GOT3 (cell line): ENCODE results near the gene PAM16.

Source experiments
- DNase-seq: peaks from one replicate; lab custom pipeline; 2025; ENCODE audit warnings: mixed read lengths; lab: John Stamatoyannopoulos, UW

PAM16 gene

GRCh38 chr16:4319454-4320421 lies 31.4 kb downstream of the PAM16 start:
- DNase-seq = no peak

DNA sequence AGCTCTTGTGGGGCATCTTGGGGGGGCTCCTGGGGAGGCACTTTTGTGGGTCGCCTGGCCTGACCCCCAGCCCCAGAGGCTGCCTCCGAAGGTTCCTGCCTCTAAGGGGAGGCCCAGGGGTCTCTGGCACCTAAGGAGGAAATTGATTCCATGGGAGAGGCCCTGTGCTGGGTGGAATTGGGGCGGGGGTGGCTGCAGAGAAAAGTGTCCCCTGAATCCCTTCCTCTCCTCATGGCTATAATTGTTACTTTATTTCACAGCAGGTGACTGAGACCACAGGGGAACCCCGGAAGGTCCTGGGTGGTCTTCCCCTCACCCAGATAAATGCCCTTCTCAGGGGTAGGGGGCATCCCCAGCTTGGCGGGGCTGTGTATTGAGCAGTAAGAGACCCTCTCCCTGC lies 32.2 kb downstream of the PAM16 start:
- DNase-seq = no peak

- no peak for DNase-seq
Measured at GRCh38 chr16:4318451-4318910, 32.6 kb downstream of the PAM16 start.

DNA sequence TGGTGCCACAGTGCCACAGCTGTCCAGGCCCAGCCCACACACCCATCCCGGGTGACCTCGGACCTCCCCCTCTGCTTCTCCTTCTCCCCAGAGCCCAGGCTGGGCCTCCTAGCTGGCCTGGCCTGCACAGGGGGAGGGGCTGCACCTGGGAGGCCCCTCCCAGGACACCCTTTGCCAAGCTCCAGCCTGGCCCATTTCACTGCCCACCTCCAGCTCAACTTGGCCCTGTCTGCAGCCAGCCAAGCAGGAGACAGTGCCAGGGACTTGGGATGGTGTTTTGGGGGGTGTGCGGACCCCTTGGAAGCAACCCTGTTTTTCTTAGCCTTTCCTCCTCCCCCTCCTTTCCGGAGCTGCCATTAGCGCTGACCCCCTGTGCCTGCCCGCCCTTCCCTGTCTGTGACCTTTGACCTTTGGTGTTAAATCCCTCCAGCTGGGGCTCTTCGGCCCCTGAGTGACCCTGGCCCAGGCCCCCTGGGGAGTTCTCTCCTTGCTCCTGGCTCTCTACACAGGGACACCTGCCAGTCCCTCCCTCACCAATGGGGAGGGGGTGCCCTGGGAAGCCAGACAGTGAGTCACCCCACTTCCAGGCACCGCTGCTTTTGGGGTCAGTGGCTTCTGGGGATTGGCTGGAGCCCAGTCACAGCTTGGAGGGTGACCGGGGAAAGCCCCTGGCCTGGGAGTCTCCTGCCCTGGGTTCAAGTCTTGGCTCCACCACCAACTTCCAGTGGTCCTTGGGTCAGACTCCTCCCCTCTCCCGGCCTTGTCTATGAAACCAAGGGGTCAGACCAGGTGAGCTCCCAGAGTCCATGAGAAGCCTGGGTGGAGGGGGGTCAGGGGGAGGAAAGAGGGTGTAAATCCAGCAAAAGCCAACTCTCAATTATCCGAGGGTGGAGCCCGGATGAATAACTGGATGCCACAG lies 33.3 kb downstream of the PAM16 start:
- no peak for DNase-seq

GRCh38 chr16:4316864-4317531 lies 34.1 kb downstream of the PAM16 start:
- peak; percentile 36 for DNase-seq

DNA sequence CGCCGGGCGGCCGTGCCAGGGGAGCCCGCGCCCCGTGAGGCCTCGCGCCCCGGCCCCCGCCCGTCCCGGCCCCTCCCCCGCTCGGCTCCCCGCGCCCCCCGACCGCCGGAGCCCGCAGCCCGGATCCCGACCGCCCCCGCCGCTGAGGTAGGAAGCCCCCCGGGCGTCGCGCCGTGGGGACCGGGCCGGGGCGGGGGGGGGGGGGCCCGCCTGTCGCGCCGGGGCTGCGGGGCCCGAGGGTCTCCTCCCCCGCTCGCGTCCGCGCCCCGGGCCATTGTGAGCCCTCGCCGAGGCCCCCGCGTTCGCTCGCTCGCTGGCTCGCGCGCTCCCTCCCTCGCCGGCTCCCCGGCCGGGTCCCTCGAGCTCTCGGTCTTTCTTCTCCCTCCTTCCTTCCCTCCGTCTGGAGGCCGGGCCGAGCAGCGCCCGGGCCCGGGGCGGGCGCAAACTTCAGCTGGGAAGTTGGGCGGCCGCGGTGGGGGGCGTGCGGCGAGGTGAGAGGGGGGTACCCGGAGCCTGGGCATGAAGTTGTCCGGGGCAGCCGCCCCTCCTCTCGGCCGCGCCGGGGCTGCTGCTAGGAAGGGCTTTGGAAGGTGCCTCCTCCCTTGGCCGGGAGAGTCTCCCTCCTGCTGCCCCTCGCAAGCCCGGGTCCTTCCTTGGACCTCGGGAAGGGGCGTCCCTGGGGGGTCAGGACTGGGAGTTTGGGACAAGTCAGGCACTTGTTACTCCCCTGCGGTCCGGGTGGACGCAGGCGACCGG lies 34.8 kb downstream of the PAM16 start:
- no peak for DNase-seq

DNA sequence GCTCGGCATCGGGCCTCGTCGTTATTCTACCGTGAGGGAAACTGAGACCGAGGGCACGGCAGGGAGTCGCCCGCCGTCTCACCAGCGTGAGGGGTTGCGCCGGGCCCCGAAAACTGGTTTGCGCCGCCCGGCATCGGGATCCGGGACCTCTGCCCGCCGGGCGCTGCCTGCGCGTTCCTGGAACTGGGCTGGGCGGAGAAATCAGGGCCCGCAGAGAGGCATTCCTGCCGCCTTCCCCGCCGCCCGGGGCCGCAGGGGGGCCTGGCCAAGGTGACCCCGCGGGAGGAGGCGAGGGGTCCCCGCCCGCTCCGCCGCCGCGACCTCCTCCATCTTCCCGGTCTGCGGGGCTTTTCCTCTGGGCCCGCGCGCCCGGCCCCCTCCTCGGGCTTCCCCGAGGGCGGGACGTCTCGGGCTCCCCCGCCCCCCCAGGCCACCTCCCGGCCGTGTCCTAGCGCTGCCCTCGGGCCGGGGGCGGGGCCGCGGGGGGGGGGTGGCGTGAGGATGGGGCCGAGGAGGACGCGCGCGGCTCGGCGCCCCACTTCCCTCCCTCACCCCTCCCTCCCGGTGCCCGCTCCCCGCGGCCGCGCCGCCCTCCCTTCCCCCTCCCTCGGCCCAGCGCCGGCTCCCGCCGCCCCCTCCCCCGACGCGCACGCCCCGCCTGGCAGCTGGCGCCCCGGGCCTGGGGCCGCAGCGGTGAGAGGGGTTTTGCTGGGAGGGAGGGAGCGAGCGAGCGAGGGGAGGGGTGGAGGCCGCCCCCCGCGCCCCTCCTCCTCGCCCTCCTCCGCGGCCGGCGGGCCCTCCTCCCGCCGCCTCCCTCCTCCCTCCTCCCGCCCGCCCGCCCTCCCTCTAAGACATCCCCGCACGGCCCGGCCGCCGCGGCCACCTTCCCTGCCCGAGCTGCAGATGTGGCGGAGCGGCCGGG lies 35.7 kb downstream of the PAM16 start, which contains the start of gene GLIS2:
TSS of gene GLIS2 (plus strand) at position 882 of the 922 bp plus-strand sequence. CDS start 16,214 bp downstream, outside the sequence.
- no peak for DNase-seq

GRCh38 chr16:4314532-4315185 lies 36.5 kb downstream of the PAM16 start:
- no peak for DNase-seq

DNA sequence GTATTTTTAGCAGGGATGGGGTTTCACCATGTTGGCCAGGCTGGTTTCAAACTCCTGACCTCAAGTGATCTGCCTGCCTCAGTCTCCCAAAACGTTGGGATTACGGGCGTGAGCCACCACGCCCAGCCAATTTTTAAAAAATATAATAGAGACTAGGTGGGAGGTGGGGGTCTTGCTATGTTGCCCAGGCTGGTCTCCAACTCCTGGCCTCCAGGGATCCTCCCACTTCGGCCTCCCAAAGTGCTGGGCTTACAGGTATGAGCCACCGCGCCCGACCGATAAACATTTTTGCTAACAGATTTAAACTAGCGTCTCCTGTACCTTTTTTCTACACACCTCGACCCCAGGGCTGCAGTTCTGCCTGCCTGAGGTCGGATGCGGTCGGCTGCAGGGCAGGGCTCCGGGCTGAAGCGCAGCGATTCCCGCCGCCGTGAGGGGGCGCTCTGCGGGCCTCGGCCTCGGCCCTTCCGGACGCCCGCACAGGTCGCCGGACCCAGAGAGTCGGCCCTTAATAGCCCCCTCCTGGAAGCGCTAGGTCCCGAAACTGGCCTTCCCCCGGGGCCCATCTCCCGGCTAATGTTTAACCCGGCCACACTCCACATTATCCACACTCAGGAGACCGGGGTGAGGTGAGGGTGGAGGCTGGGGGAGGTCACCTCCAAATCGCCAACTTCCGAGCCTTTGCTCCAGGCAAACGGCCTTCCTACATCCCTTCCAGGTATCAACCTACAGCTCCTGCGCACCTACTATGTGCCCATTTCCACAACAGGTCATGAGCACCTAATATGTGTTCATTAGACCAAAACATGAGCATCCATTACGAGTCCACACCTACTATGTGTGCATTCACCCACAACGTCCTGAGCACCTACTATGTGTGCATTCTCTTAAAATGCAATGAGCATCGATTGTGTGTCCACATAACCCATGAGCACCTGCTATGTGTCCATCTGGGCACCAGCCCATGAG lies 37.3 kb downstream of the PAM16 start:
- no peak for DNase-seq

GRCh38 chr16:4309833-4310266 lies 41.3 kb downstream of the PAM16 start:
- peak; percentile 42 for DNase-seq

GRCh38 chr16:4309102-4309832 lies 41.9 kb downstream of the PAM16 start:
- no peak for DNase-seq

DNA sequence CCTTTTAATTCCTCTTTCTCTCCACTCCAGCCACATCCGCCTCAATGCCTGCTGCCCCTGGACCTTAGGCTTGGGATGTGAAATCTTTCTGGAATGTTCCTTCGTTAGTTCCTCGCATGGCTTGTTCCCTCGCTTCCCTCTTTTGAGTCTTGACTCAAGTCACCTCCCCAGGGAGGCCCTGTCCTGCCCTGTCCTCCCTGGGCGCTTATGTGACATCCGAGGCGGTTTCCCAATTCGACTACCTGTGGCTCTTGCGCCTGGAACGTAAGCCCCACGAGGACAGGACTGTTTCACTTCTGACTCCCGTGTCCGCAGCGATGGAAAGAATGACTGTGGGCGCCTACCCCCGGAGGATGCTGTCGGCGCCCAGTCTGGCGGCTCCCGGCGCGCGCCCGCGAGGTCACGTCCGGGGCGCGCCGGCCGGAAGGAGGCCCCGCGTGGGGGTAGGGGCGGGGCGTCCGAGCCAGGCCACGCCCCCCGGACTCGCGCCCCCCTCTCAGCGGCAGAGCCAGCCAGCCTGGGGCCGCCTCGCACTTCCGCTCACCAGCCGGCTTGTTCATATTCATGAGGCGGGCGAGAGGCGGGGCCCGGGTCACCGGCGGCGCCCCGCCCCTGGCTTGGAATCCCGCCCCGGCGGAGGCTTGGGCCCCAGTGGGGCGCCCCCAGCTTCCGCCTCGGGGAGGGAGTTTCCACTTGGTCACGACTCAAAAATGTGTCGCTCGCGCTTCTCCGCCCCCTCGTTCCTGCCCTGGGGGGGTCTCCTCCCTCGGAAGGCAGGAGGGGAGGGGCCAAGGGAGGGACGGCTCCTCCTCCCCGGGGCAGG lies 43.7 kb downstream of the PAM16 start:
- peak; percentile 87 for DNase-seq

GRCh38 chr16:4306470-4307214 lies 44.5 kb downstream of the PAM16 start:
- no peak for DNase-seq

DNA sequence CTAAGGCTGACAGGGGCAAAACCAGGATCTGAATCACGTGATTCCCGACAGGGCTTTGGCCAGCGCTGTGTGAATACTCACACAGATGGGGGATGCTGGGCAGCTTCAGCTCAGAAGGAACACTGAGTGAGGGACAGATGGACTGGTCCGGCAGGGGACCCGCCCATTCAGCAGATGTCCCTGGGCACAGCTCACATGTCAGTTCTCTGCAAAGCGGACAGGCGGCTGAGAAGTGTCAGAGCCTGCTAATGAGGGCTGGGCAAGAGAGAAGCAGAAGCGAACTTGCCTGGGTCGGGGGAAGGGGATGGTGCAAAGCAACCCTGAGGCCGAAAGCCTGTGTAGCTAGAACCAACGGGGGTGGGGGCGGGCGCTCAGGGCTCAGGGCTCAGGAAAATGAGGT lies 47.1 kb downstream of the PAM16 start:
- no peak for DNase-seq

GRCh38 chr16:4301968-4302367 lies 49.2 kb downstream of the PAM16 start:
- DNase-seq = no peak

DNA sequence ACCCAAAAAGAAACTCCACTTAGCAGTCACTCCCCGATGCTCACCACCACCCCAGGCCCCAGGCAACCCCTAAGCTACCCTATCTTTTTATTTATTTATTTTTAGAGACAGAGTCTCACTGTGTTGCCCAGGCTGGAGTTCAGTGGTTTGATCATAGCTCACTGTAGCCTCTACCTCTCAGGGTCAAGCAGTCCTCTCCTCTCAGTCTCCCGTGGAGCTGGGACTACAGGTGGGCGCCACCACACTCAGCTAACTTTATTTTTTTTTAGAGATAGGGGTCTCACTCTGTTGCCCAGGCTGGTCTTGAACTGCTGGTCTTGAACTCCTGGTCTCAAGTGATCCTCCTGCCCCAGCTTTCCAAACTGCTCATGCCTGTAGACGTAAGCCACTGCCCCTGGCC lies 49.9 kb downstream of the PAM16 start:
- no peak for DNase-seq
